A673 (cell line): ENCODE results near the gene RBM20. TPM values are rescaled to one million over a fixed set of nuclear protein-coding genes. Genes with fewer than 3 reads are reported as not detected.

ENCODE experiments used
- BruUV-seq: library from RNA; stranded (reverse); fragments of 400-500 nt; replicated peaks from 2 replicates; lab custom pipeline; 2021; lab: Mats Ljungman, UMichigan
- CTCF ChIA-PET: fragments of 300-600 bp; sonication (Branson Sonifier 250); formaldehyde crosslinking; loops from one replicate; lab custom pipeline; 2022; ENCODE audit warnings: antibody characterized with exemption; lab: Charles Lee
- POLR2A ChIA-PET: fragments of 300-600 bp; sonication (Branson Sonifier 250); formaldehyde crosslinking; loops from one replicate; lab custom pipeline; 2022; ENCODE audit warnings: antibody characterized with exemption; ENCODE audit not compliant: low non-redundant PET; lab: Charles Lee
- DNase-seq: peaks from one replicate; pipeline ENCODE4 v3.0.0-alpha.2; 2015; ENCODE audit warnings: low spot score
- H3K27ac ChIP-seq: fragments of 200-600 bp; sonication (generic); 2 replicates; pipeline ENCODE4 v1.5.1; 2016; ENCODE audit warnings: mixed run types, low read depth, mild to moderate bottlenecking, mixed read lengths, antibody characterized with exemption, low read length; ENCODE audit not compliant: poor library complexity, severe bottlenecking
- H3K27me3 ChIP-seq: fragments of 200-600 bp; sonication (generic); replicated peaks from 2 replicates; pipeline ENCODE4 v1.6.1; 2017; ENCODE audit warnings: mixed run types, low read depth, mild to moderate bottlenecking, mixed read lengths, antibody characterized with exemption, low read length; ENCODE audit not compliant: insufficient read depth, poor library complexity
- H3K36me3 ChIP-seq: fragments of 200-600 bp; sonication (generic); 2 replicates; pipeline ENCODE4 v1.6.1; 2016; ENCODE audit warnings: mixed run types, mild to moderate bottlenecking, mixed read lengths, antibody characterized with exemption, low read length; ENCODE audit not compliant: insufficient read depth, poor library complexity, severe bottlenecking
- H3K4me1 ChIP-seq: fragments of 200-600 bp; sonication (generic); 2 replicates; pipeline ENCODE4 v1.6.1; 2017; ENCODE audit warnings: mixed run types, mild to moderate bottlenecking, mixed read lengths, antibody characterized with exemption, low read length; ENCODE audit not compliant: insufficient read depth, poor library complexity, severe bottlenecking
- H3K4me3 ChIP-seq: fragments of 200-600 bp; sonication (generic); 2 replicates; pipeline ENCODE4 v1.5.1; 2016; ENCODE audit warnings: low read depth, mixed run types, mild to moderate bottlenecking, mixed read lengths, low read length; ENCODE audit not compliant: poor library complexity, severe bottlenecking
- H3K9me3 ChIP-seq: fragments of 200-600 bp; sonication (generic); 2 replicates; pipeline ENCODE4 v1.6.1; 2016; ENCODE audit warnings: mixed run types, low read depth, mild to moderate bottlenecking, mixed read lengths, antibody characterized with exemption, low read length; ENCODE audit not compliant: poor library complexity, severe bottlenecking
- CTCF ChIP-seq: fragments of 300-800, 200-600 bp; sonication (generic); conservative IDR thresholded peaks from 2 replicates; pipeline ENCODE4 v1.5.1; 2017; ENCODE audit warnings: low read depth, mild to moderate bottlenecking, antibody characterized with exemption, low read length, moderate library complexity, mixed read lengths
- EZH2 ChIP-seq: fragments of 200-600 bp; sonication (generic); IDR thresholded peaks from 2 replicates; pipeline ENCODE4 v1.6.1; 2017; ENCODE audit warnings: borderline replicate concordance, low read depth, mild to moderate bottlenecking, mixed read lengths, antibody characterized with exemption, low read length; ENCODE audit not compliant: poor library complexity, severe bottlenecking
- intact Hi-C: fragments of 100-400 bp; cut with micrococcal nuclease; formaldehyde crosslinking; loops from one replicate; pipeline ENCODE4 v1.10.0; 2022; ENCODE audit not compliant: unreplicated experiment
- total RNA-seq: library from RNA; stranded (reverse); gene quantifications from 2 replicates; pipeline ENCODE4 v1.2.3, GENCODE V29; 2021

Gene RBM20
- total RNA-seq, 1 experiment from 2014 or later, result 1.3 TPM

- no peak overlapping the region for H3K4me3 ChIP-seq
- DNase-seq, result no peak
- no peaks in the 10 kb centered on the region for H3K27me3 ChIP-seq
- TF ChIP-seq CTCF, result no peak
- no peak for TF ChIP-seq EZH2
- CTCF ChIA-PET, result no interaction called here
- intact Hi-C loops, result no loop called here
- H3K9me3 ChIP-seq, result no peaks in the 10 kb centered on the region
- H3K36me3 ChIP-seq, result no peaks in the 10 kb centered on the region
- no peak overlapping the region for H3K27ac ChIP-seq
- H3K4me1 ChIP-seq, result peaks cover 5% of the 10 kb centered on the region
- POLR2A ChIA-PET, result no interaction called here
- BruUV-seq, result no TSS peak
Observed at GRCh38 chr10:110833941-110834628, 189.9 kb downstream of the RBM20 start.

- BruUV-seq, result no TSS peak
- no peaks in the 10 kb centered on the region for H3K27me3 ChIP-seq
- TF ChIP-seq EZH2 (no peak), CTCF (no peak)
- no peaks in the 10 kb centered on the region for H3K36me3 ChIP-seq
- peaks cover 5% of the 10 kb centered on the region for H3K4me1 ChIP-seq
- no peak overlapping the region for H3K4me3 ChIP-seq
- DNase-seq, result peak; percentile 71
- ChIA-PET POLR2A (interaction anchor here (0.6 kb wide), 1 partner anchor 48 kb away, joined by 6 read pairs; no protein-coding TSS in a partner anchor), CTCF (no interaction called here)
- no peaks in the 10 kb centered on the region for H3K9me3 ChIP-seq
- intact Hi-C loops, result no loop called here
- no peak overlapping the region for H3K27ac ChIP-seq
Observed at GRCh38 chr10:110834629-110835301, 190.6 kb downstream of the RBM20 start.

GRCh38 chr10:110835841-110836240 lies 191.7 kb downstream of the RBM20 start:
- no TSS peak for BruUV-seq
- Histone ChIP-seq H3K9me3 (no peaks in the 10 kb centered on the region), H3K36me3 (no peaks in the 10 kb centered on the region), H3K27me3 (no peaks in the 10 kb centered on the region), H3K4me1 (peaks cover 5% of the 10 kb centered on the region), H3K4me3 (no peak overlapping the region), H3K27ac (no peak overlapping the region)
- no peak for TF ChIP-seq CTCF
- POLR2A ChIA-PET, result no interaction called here
- CTCF ChIA-PET, result interaction anchor here (0.6 kb wide), 1 partner anchor 530 kb away, joined by 8 read pairs; no protein-coding TSS in a partner anchor
- no peak for DNase-seq
- intact Hi-C loops, result no loop called here
